ENCODE data around the gene KCNA1.

DNA sequence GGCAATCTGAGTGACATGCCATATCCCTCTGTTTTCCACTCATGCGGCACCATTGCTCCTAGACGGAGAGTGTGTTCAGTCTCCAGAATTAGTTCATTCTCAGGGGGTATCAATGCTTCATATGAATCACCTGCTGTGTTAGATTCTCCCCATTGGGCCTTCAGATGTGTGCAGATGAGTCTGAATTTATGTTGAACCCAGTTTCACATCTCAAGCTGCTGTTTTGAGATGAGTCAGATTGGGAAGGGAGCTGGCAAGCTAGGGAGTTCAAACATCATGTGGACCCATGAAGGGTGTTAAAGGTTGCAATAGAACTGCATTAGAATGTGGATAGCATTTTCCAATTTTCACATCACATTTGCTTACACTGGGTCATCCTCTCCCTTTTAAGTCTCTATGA lies 46.9 kb upstream of the KCNA1 start:
- TF ChIP-seq, protein P1, sequence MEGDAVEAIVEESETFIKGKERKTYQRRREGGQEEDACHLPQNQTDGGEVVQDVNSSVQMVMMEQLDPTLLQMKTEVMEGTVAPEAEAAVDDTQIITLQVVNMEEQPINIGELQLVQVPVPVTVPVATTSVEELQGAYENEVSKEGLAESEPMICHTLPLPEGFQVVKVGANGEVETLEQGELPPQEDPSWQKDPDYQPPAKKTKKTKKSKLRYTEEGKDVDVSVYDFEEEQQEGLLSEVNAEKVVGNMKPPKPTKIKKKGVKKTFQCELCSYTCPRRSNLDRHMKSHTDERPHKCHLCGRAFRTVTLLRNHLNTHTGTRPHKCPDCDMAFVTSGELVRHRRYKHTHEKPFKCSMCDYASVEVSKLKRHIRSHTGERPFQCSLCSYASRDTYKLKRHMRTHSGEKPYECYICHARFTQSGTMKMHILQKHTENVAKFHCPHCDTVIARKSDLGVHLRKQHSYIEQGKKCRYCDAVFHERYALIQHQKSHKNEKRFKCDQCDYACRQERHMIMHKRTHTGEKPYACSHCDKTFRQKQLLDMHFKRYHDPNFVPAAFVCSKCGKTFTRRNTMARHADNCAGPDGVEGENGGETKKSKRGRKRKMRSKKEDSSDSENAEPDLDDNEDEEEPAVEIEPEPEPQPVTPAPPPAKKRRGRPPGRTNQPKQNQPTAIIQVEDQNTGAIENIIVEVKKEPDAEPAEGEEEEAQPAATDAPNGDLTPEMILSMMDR (IDR thresholded peaks at IDR 0.05) = no peak
- no peak for TF ChIP-seq POLR2A (IDR thresholded peaks at IDR 0.05)
